ENCODE measurements around the gene SPPL2B.

SPPL2B gene

GRCh38 chr19:2324220-2324948 lies 4.1 kb upstream of the SPPL2B start:
- DNase-seq: no peak

- no peak for DNase-seq
Measured at GRCh38 chr19:2325281-2326046, 3.0 kb upstream of the SPPL2B start.

- DNase-seq: no peak
Measured at GRCh38 chr19:2326699-2327360, 1.7 kb upstream of the SPPL2B start.

GRCh38 chr19:2327773-2328400 lies 597 bp upstream of the SPPL2B start:
- peak; percentile 72 for DNase-seq

GRCh38 chr19:2329149-2329478 lies 630 bp downstream of the SPPL2B start:
- DNase-seq: no peak

GRCh38 chr19:2329501-2329916 lies 1.0 kb downstream of the SPPL2B start:
- DNase-seq: no peak

GRCh38 chr19:2330255-2330631 lies 1.8 kb downstream of the SPPL2B start:
- no peak for DNase-seq

GRCh38 chr19:2330632-2331284 lies 2.3 kb downstream of the SPPL2B start:
- DNase-seq: no peak

- DNase-seq: no peak
Measured at GRCh38 chr19:2331601-2332246, 3.2 kb downstream of the SPPL2B start.

GRCh38 chr19:2332341-2333026 lies 4.0 kb downstream of the SPPL2B start:
- DNase-seq: no peak

- no peak for DNase-seq
Measured at GRCh38 chr19:2333027-2333806, 4.7 kb downstream of the SPPL2B start.

- no peak for DNase-seq
Measured at GRCh38 chr19:2333807-2334211, 5.3 kb downstream of the SPPL2B start.

- no peak for DNase-seq
Measured at GRCh38 chr19:2334426-2334825, 5.9 kb downstream of the SPPL2B start.

GRCh38 chr19:2334986-2335846 lies 6.7 kb downstream of the SPPL2B start:
- no peak for DNase-seq

- no peak for DNase-seq
Measured at GRCh38 chr19:2335848-2336247, 7.4 kb downstream of the SPPL2B start.

- DNase-seq: no peak
Measured at GRCh38 chr19:2336528-2337328, 8.2 kb downstream of the SPPL2B start.

- DNase-seq: no peak
Measured at GRCh38 chr19:2337329-2337707, 8.8 kb downstream of the SPPL2B start.

GRCh38 chr19:2338055-2338615 lies 9.7 kb downstream of the SPPL2B start:
- no peak for DNase-seq

Data from activated CD8-positive, alpha-beta memory T cell treated with anti-CD3 and anti-CD28 coated beads, Interleukin-2, amount 50 U/mL, for 48 hours (primary cell).